ENCODE measurements around the gene NUDCD3. TPM values are rescaled to one million over a fixed set of nuclear protein-coding genes. Genes with fewer than 3 reads are reported as not detected.

NUDCD3 gene
- total and polyA plus RNA-seq, 3 experiments from 2014 or later: 72.0 to 99.5 (median 98.8) TPM

GRCh38 chr7:44408596-44408995 is 81.9 kb downstream of the NUDCD3 start:
- Histone ChIP-seq H3K36me3 (ENCODE audit: insufficient read depth, low read length) (peaks cover 13% of the 10 kb centered on the region), H3K27me3 (ENCODE audit: insufficient read depth, low read length, poor library complexity, severe bottlenecking) (no peaks in the 10 kb centered on the region), H3K27ac (ENCODE audit: low read depth, low read length) (no peak overlapping the region), H3K4me1 (ENCODE audit: insufficient read depth, low read length) (no peaks in the 10 kb centered on the region), H3K9me3 (ENCODE audit: low read length) (no peaks in the 10 kb centered on the region), H3K4me3 (ENCODE audit: low read length) (no peak overlapping the region)
- no peaks in the 10 kb centered on the region for H3K27me3 Mint-ChIP-seq
- no peaks in the 10 kb centered on the region for H3K9me3 Mint-ChIP-seq
- no peak overlapping the region for H3K27ac Mint-ChIP-seq
- no peak overlapping the region for H3K4me3 Mint-ChIP-seq
- H3K36me3 Mint-ChIP-seq: peaks cover 9 to 71% (median 23%) of the 10 kb centered on the region in 3 donors
- H3K4me1 Mint-ChIP-seq: peaks cover 24 to 46% (median 39%) of the 10 kb centered on the region in 3 donors
- no peak for DNase-seq
- ChIA-PET CTCF (no interaction called here), POLR2A (no interaction called here)

GRCh38 chr7:44403775-44404174 is 86.7 kb downstream of the NUDCD3 start:
- Histone ChIP-seq H3K4me1 (ENCODE audit: insufficient read depth, low read length) (no peaks in the 10 kb centered on the region), H3K27me3 (ENCODE audit: insufficient read depth, low read length, poor library complexity, severe bottlenecking) (no peaks in the 10 kb centered on the region), H3K9me3 (ENCODE audit: low read length) (no peaks in the 10 kb centered on the region), H3K27ac (ENCODE audit: low read depth, low read length) (no peak overlapping the region), H3K36me3 (ENCODE audit: insufficient read depth, low read length) (peaks cover 32% of the 10 kb centered on the region), H3K4me3 (ENCODE audit: low read length) (no peak overlapping the region)
- DNase-seq: no peak
- H3K27ac Mint-ChIP-seq: peak overlapping the region in 1 of 8 donors; percentile 30
- H3K4me1 Mint-ChIP-seq: peaks cover 5 to 21% (median 13%) of the 10 kb centered on the region in 3 donors
- no peaks in the 10 kb centered on the region for H3K27me3 Mint-ChIP-seq
- POLR2A ChIA-PET: no interaction called here
- CTCF ChIA-PET: no interaction called here
- H3K4me3 Mint-ChIP-seq: no peak overlapping the region
- H3K9me3 Mint-ChIP-seq: no peaks in the 10 kb centered on the region
- H3K36me3 Mint-ChIP-seq: peaks cover 4 to 81% (median 19%) of the 10 kb centered on the region in 3 donors

- Mint-ChIP-seq H3K4me3 (no peak overlapping the region), H3K9me3 (no peaks in the 10 kb centered on the region), H3K4me1 (peaks cover 5 to 16% (median 8%) of the 10 kb centered on the region in 3 donors), H3K27ac (no peak overlapping the region), H3K27me3 (no peaks in the 10 kb centered on the region), H3K36me3 (peaks cover 4 to 85% (median 23%) of the 10 kb centered on the region in 3 donors)
- Histone ChIP-seq H3K36me3 (ENCODE audit: insufficient read depth, low read length) (peaks cover 37% of the 10 kb centered on the region), H3K27me3 (ENCODE audit: insufficient read depth, low read length, poor library complexity, severe bottlenecking) (no peaks in the 10 kb centered on the region), H3K4me1 (ENCODE audit: insufficient read depth, low read length) (no peaks in the 10 kb centered on the region), H3K9me3 (ENCODE audit: low read length) (no peaks in the 10 kb centered on the region), H3K4me3 (ENCODE audit: low read length) (no peak overlapping the region), H3K27ac (ENCODE audit: low read depth, low read length) (no peak overlapping the region)
- DNase-seq: no peak
- CTCF ChIA-PET: no interaction called here
- POLR2A ChIA-PET: no interaction called here
Observed at GRCh38 chr7:44403176-44403759, 87.2 kb downstream of the NUDCD3 start.

GRCh38 chr7:44402401-44403060 is 87.9 kb downstream of the NUDCD3 start:
- H3K27ac Mint-ChIP-seq: peak overlapping the region in 1 of 8 donors; percentile 30
- H3K36me3 ChIP-seq (ENCODE audit: insufficient read depth, low read length): peaks cover 37% of the 10 kb centered on the region
- H3K36me3 Mint-ChIP-seq: peaks cover 4 to 86% (median 22%) of the 10 kb centered on the region in 3 donors
- no peaks in the 10 kb centered on the region for H3K4me1 ChIP-seq (ENCODE audit: insufficient read depth, low read length)
- no peaks in the 10 kb centered on the region for H3K27me3 ChIP-seq (ENCODE audit: insufficient read depth, low read length, poor library complexity, severe bottlenecking)
- no peaks in the 10 kb centered on the region for H3K27me3 Mint-ChIP-seq
- ChIA-PET POLR2A (no interaction called here), CTCF (no interaction called here)
- no peak overlapping the region for H3K4me3 ChIP-seq (ENCODE audit: low read length)
- no peak overlapping the region for H3K27ac ChIP-seq (ENCODE audit: low read depth, low read length)
- no peaks in the 10 kb centered on the region for H3K9me3 Mint-ChIP-seq
- H3K9me3 ChIP-seq (ENCODE audit: low read length): no peaks in the 10 kb centered on the region
- peaks cover under 1 to 9% (median 5%) of the 10 kb centered on the region in 3 donors for H3K4me1 Mint-ChIP-seq
- no peak overlapping the region for H3K4me3 Mint-ChIP-seq
- no peak for DNase-seq

- POLR2A ChIA-PET: no interaction called here
- CTCF ChIA-PET: no interaction called here
- H3K27ac ChIP-seq (ENCODE audit: low read depth, low read length): no peak overlapping the region
- no peak overlapping the region for H3K4me3 ChIP-seq (ENCODE audit: low read length)
- no peaks in the 10 kb centered on the region for H3K9me3 ChIP-seq (ENCODE audit: low read length)
- DNase-seq: no peak
- Mint-ChIP-seq H3K36me3 (peaks cover 4 to 88% (median 22%) of the 10 kb centered on the region in 3 donors), H3K27me3 (no peaks in the 10 kb centered on the region), H3K4me3 (no peak overlapping the region), H3K27ac (no peak overlapping the region), H3K4me1 (peaks cover 0 to 6% (median 5%) of the 10 kb centered on the region in 3 donors), H3K9me3 (no peaks in the 10 kb centered on the region)
- H3K36me3 ChIP-seq (ENCODE audit: insufficient read depth, low read length): peaks cover 37% of the 10 kb centered on the region
- no peaks in the 10 kb centered on the region for H3K4me1 ChIP-seq (ENCODE audit: insufficient read depth, low read length)
- no peaks in the 10 kb centered on the region for H3K27me3 ChIP-seq (ENCODE audit: insufficient read depth, low read length, poor library complexity, severe bottlenecking)
Observed at GRCh38 chr7:44401692-44402091, 88.8 kb downstream of the NUDCD3 start.

- Mint-ChIP-seq H3K27ac (peak overlapping the region in 1 of 8 donors; percentile 75), H3K4me1 (peaks cover 6 to 7% (median 7%) of the 10 kb centered on the region in 3 donors), H3K9me3 (no peaks in the 10 kb centered on the region), H3K36me3 (peaks cover 4 to 89% (median 18%) of the 10 kb centered on the region in 3 donors), H3K27me3 (no peaks in the 10 kb centered on the region), H3K4me3 (no peak overlapping the region)
- H3K27ac ChIP-seq (ENCODE audit: low read depth, low read length): no peak overlapping the region
- ChIA-PET CTCF (no interaction called here), POLR2A (no interaction called here)
- H3K36me3 ChIP-seq (ENCODE audit: insufficient read depth, low read length): peaks cover 40% of the 10 kb centered on the region
- no peaks in the 10 kb centered on the region for H3K9me3 ChIP-seq (ENCODE audit: low read length)
- no peak for DNase-seq
- no peak overlapping the region for H3K4me3 ChIP-seq (ENCODE audit: low read length)
- no peaks in the 10 kb centered on the region for H3K27me3 ChIP-seq (ENCODE audit: insufficient read depth, low read length, poor library complexity, severe bottlenecking)
- H3K4me1 ChIP-seq (ENCODE audit: insufficient read depth, low read length): no peaks in the 10 kb centered on the region
Observed at GRCh38 chr7:44400033-44400511, 90.4 kb downstream of the NUDCD3 start.

- POLR2A ChIA-PET: no interaction called here
- H3K9me3 ChIP-seq (ENCODE audit: low read length): no peaks in the 10 kb centered on the region
- Mint-ChIP-seq H3K4me1 (peaks cover 4 to 7% (median 7%) of the 10 kb centered on the region in 3 donors), H3K27ac (peak overlapping the region in 3 of 8 donors; percentile 30 to 47 (median 32)), H3K36me3 (peaks cover 4 to 87% (median 17%) of the 10 kb centered on the region in 3 donors), H3K4me3 (no peak overlapping the region), H3K27me3 (no peaks in the 10 kb centered on the region), H3K9me3 (no peaks in the 10 kb centered on the region)
- DNase-seq: no peak
- peaks cover 32% of the 10 kb centered on the region for H3K36me3 ChIP-seq (ENCODE audit: insufficient read depth, low read length)
- no peaks in the 10 kb centered on the region for H3K4me1 ChIP-seq (ENCODE audit: insufficient read depth, low read length)
- no peak overlapping the region for H3K4me3 ChIP-seq (ENCODE audit: low read length)
- no peak overlapping the region for H3K27ac ChIP-seq (ENCODE audit: low read depth, low read length)
- CTCF ChIA-PET: no interaction called here
- no peaks in the 10 kb centered on the region for H3K27me3 ChIP-seq (ENCODE audit: insufficient read depth, low read length, poor library complexity, severe bottlenecking)
Observed at GRCh38 chr7:44398953-44399574, 91.4 kb downstream of the NUDCD3 start.

GRCh38 chr7:44398511-44398911 is 91.9 kb downstream of the NUDCD3 start:
- peaks cover 4 to 7% (median 7%) of the 10 kb centered on the region in 3 donors for H3K4me1 Mint-ChIP-seq
- ChIA-PET POLR2A (no interaction called here), CTCF (no interaction called here)
- H3K9me3 ChIP-seq (ENCODE audit: low read length): no peaks in the 10 kb centered on the region
- H3K27ac ChIP-seq (ENCODE audit: low read depth, low read length): no peak overlapping the region
- no peaks in the 10 kb centered on the region for H3K27me3 Mint-ChIP-seq
- H3K27ac Mint-ChIP-seq: peak overlapping the region in 1 of 8 donors; percentile 75
- H3K36me3 Mint-ChIP-seq: peaks cover 4 to 87% (median 17%) of the 10 kb centered on the region in 3 donors
- H3K4me1 ChIP-seq (ENCODE audit: insufficient read depth, low read length): no peaks in the 10 kb centered on the region
- no peak overlapping the region for H3K4me3 ChIP-seq (ENCODE audit: low read length)
- peaks cover 27% of the 10 kb centered on the region for H3K36me3 ChIP-seq (ENCODE audit: insufficient read depth, low read length)
- DNase-seq: no peak
- no peak overlapping the region for H3K4me3 Mint-ChIP-seq
- H3K27me3 ChIP-seq (ENCODE audit: insufficient read depth, low read length, poor library complexity, severe bottlenecking): no peaks in the 10 kb centered on the region
- no peaks in the 10 kb centered on the region for H3K9me3 Mint-ChIP-seq
